H1 (cell line): Measurements from ENCODE around the gene CA5A. TPM values are rescaled to one million over a fixed set of nuclear protein-coding genes. Genes with fewer than 3 reads are reported as not detected.

ENCODE experiments used
- CTCF ChIA-PET: fragments of 300-600 bp; sonication (Branson Sonifier 250); formaldehyde crosslinking; loops from one replicate; lab custom pipeline; 2021; ENCODE audit not compliant: partially characterized antibody; lab: Charles Lee
- POLR2A ChIA-PET: fragments of 300-600 bp; sonication (Branson Sonifier 250); formaldehyde crosslinking; loops from one replicate; lab custom pipeline; 2021; ENCODE audit warnings: inconsistent platforms; ENCODE audit not compliant: partially characterized antibody; lab: Charles Lee
- DNase-seq, 2 experiments: peaks; one replicate each; pipeline versions ENCODE4 v3.0.0 to v3.0.0-alpha.2; 2010 to 2022; ENCODE audit warnings: low spot score in 2 of 2, low read depth in 1 of 2, mixed read lengths in 1 of 2
- FAIRE-seq: peaks from 2 replicates; lab custom pipeline; 2011; peaks lifted over from hg19 to GRCh38; lab: Jason Lieb, UNC
- H2AFZ ChIP-seq: 2 replicates; pipeline ENCODE4 v1.8.1; 2012; ENCODE audit warnings: low read length, inconsistent platforms
- H2AK5ac ChIP-seq: 2 replicates; pipeline ENCODE4 v1.6.1; 2013; ENCODE audit warnings: low read depth, low read length
- H2BK120ac ChIP-seq: replicated peaks from 2 replicates; pipeline ENCODE3; 2013; ENCODE audit warnings: low read depth, low read length, inconsistent platforms
- H2BK12ac ChIP-seq: 2 replicates; pipeline ENCODE4 v1.6.1; 2013; ENCODE audit warnings: low read depth, low read length
- H2BK15ac ChIP-seq: 2 replicates; pipeline ENCODE4 v1.6.1; 2013; ENCODE audit warnings: low read length
- H2BK20ac ChIP-seq: 2 replicates; pipeline ENCODE4 v1.6.1; 2013; ENCODE audit warnings: low read length
- H2BK5ac ChIP-seq: 2 replicates; pipeline ENCODE4 v1.6.1; 2013; ENCODE audit warnings: low read depth, low read length
- H3K14ac ChIP-seq: 2 replicates; pipeline ENCODE4 v1.6.1; 2013; ENCODE audit warnings: inconsistent platforms; ENCODE audit not compliant: insufficient read length
- H3K18ac ChIP-seq: 2 replicates; pipeline ENCODE4 v1.6.1; 2013; ENCODE audit warnings: low read length; ENCODE audit errors: extremely low read depth
- H3K23ac ChIP-seq: 2 replicates; pipeline ENCODE4 v1.6.1; 2013; ENCODE audit warnings: inconsistent platforms; ENCODE audit not compliant: insufficient read length
- H3K23me2 ChIP-seq: 2 replicates; pipeline ENCODE4 v1.6.1; 2013; ENCODE audit warnings: low read depth, low read length
- H3K27ac ChIP-seq: 2 replicates; pipeline ENCODE4 v1.6.1; 2011; ENCODE audit warnings: low read depth, low read length, inconsistent platforms
- H3K27me3 ChIP-seq, 4 experiments: replicated peaks in 1 of 4; 1 replicate in 1 of 4; 2 replicates in 3 of 4; pipeline versions ENCODE4 v1.6.1 to v1.8.1; 2011 to 2013; ENCODE audit warnings: low read length in 3 of 4, mild to moderate bottlenecking in 3 of 4, inconsistent platforms in 2 of 4, mixed read lengths in 2 of 4, moderate library complexity in 1 of 4; ENCODE audit not compliant: control insufficient read depth in 3 of 4, insufficient read depth in 3 of 4; ENCODE audit errors: extremely low read depth in 1 of 4
- H3K36me3 ChIP-seq, 4 experiments: 2 replicates each; pipeline versions ENCODE4 v1.6.1 to v1.8.1; 2011 to 2013; ENCODE audit warnings: mild to moderate bottlenecking in 4 of 4, low read length in 3 of 4, moderate library complexity in 2 of 4, control low read depth in 1 of 4, inconsistent platforms in 1 of 4; ENCODE audit not compliant: insufficient read depth in 4 of 4, control insufficient read depth in 2 of 4
- H3K4ac ChIP-seq: replicated peaks from 2 replicates; pipeline ENCODE3; 2013; ENCODE audit warnings: low read length, low read depth, mixed read lengths, inconsistent platforms; ENCODE audit not compliant: insufficient read length
- H3K4me1 ChIP-seq, 4 experiments: replicated peaks in 1 of 4; 1 replicate in 1 of 4; 2 replicates in 3 of 4; pipeline versions ENCODE4 v1.6.1 to v1.8.1; 2011 to 2013; ENCODE audit warnings: low read length in 3 of 4, inconsistent platforms in 2 of 4, mixed read lengths in 1 of 4; ENCODE audit not compliant: insufficient read depth in 4 of 4, control insufficient read depth in 3 of 4
- H3K4me2 ChIP-seq, 2 experiments: 2 replicates each; pipeline versions ENCODE4 v1.6.1 to v1.8.1; 2011 to 2013; ENCODE audit warnings: low read depth in 2 of 2, low read length in 2 of 2, control low read depth in 1 of 2, inconsistent platforms in 1 of 2, mild to moderate bottlenecking in 1 of 2; ENCODE audit not compliant: insufficient read depth in 1 of 2
- H3K4me3 ChIP-seq, 4 experiments: fragments of 200-600, 300-600 bp in 1 of 4; sonication (generic), shearing (Covaris generic), sonication (Bioruptor Twin) in 1 of 4; 2 replicates each; pipeline versions ENCODE4 v1.5.1 to v1.8.1; 2011 to 2016; ENCODE audit warnings: low read length in 4 of 4, low read depth in 3 of 4, control low read depth in 2 of 4, inconsistent platforms in 2 of 4, mild to moderate bottlenecking in 2 of 4, mixed read lengths in 1 of 4, moderate library complexity in 1 of 4; ENCODE audit not compliant: insufficient read depth in 2 of 4; ENCODE audit errors: extremely low read depth in 1 of 4
- H3K56ac ChIP-seq: replicated peaks from 2 replicates; pipeline ENCODE3; 2013; ENCODE audit warnings: low read depth, mild to moderate bottlenecking, mixed read lengths, low read length, inconsistent platforms; ENCODE audit not compliant: insufficient read length
- H3K79me1 ChIP-seq: 2 replicates; pipeline ENCODE4 v1.6.1; 2013; ENCODE audit warnings: low read depth, low read length, control low read depth
- H3K79me2 ChIP-seq, 2 experiments: 2 replicates each; pipeline versions ENCODE4 v1.6.1 to v1.8.1; 2012 to 2013; ENCODE audit warnings: low read length in 2 of 2, mild to moderate bottlenecking in 2 of 2, inconsistent platforms in 1 of 2; ENCODE audit not compliant: insufficient read depth in 2 of 2, control insufficient read depth in 1 of 2
- H3K9ac ChIP-seq, 4 experiments: replicated peaks in 1 of 4; 1 replicate in 1 of 4; 2 replicates in 3 of 4; pipeline versions ENCODE4 v1.6.1 to v1.8.1; 2011 to 2013; ENCODE audit warnings: low read depth in 3 of 4, low read length in 3 of 4, control low read depth in 2 of 4, mild to moderate bottlenecking in 2 of 4, moderate library complexity in 2 of 4, inconsistent platforms in 1 of 4; ENCODE audit errors: extremely low read depth in 1 of 4
- H3K9me3 ChIP-seq, 2 experiments: 2 replicates each; pipeline versions ENCODE4 v1.6.1 to v1.8.1; 2012 to 2013; ENCODE audit warnings: mild to moderate bottlenecking in 2 of 2, moderate library complexity in 2 of 2, control low read depth in 1 of 2, inconsistent platforms in 1 of 2, low read depth in 1 of 2, low read length in 1 of 2, mixed read lengths in 1 of 2; ENCODE audit not compliant: insufficient read depth in 2 of 2
- H4K20me1 ChIP-seq, 2 experiments: replicated peaks in 1 of 2; 2 replicates each; pipeline versions ENCODE3 to v1.8.1; 2011 to 2013; ENCODE audit warnings: inconsistent platforms in 2 of 2, low read length in 2 of 2, mild to moderate bottlenecking in 1 of 2; ENCODE audit not compliant: insufficient read depth in 2 of 2, control insufficient read depth in 1 of 2
- H4K5ac ChIP-seq: 2 replicates; pipeline ENCODE4 v1.6.1; 2013; ENCODE audit warnings: low read length, low read depth, mixed read lengths, inconsistent platforms; ENCODE audit not compliant: insufficient read length
- H4K8ac ChIP-seq: 2 replicates; pipeline ENCODE4 v1.8.0; 2013; ENCODE audit warnings: mild to moderate bottlenecking, moderate library complexity, low read length, inconsistent platforms; ENCODE audit not compliant: insufficient read depth; ENCODE audit errors: extremely low read depth
- H4K91ac ChIP-seq: replicated peaks from 2 replicates; pipeline ENCODE3; 2013; ENCODE audit warnings: low read length, mixed read lengths, inconsistent platforms; ENCODE audit not compliant: insufficient read length
- CHD1 ChIP-seq: IDR thresholded peaks from 2 replicates; pipeline ENCODE4 v1.6.1; 2012; ENCODE audit warnings: low read depth, low read length, improper control_type of control experiment
- EP300 ChIP-seq, 2 experiments: IDR thresholded peaks; 1 replicate in 1 of 2; 2 replicates in 1 of 2; pipeline ENCODE4 v1.6.1; 2011 to 2012; ENCODE audit warnings: low read depth in 2 of 2, low read length in 2 of 2, mild to moderate bottlenecking in 2 of 2, borderline replicate concordance in 1 of 2, inconsistent platforms in 1 of 2, moderate library complexity in 1 of 2
- FOSL1 ChIP-seq: IDR thresholded peaks from 2 replicates; pipeline ENCODE4 v1.6.1; 2011; ENCODE audit warnings: mild to moderate bottlenecking, low read depth, low read length, moderate library complexity; ENCODE audit not compliant: insufficient read depth
- KDM4A ChIP-seq: IDR thresholded peaks from one replicate; pipeline ENCODE4 v1.7.1; 2012; ENCODE audit warnings: low read depth, mild to moderate bottlenecking, moderate library complexity, low read length, inconsistent platforms; ENCODE audit not compliant: severe bottlenecking
- KDM5A ChIP-seq: fragments of 200-600 bp; IDR thresholded peaks from 2 replicates; pipeline ENCODE4 v1.7.1; 2012; ENCODE audit warnings: mild to moderate bottlenecking, low read length, inconsistent platforms, mixed read lengths
- POLR2AphosphoS5 ChIP-seq: IDR thresholded peaks from 2 replicates; pipeline ENCODE4 v1.6.1; 2011; ENCODE audit warnings: low read depth, low read length
- WGBS, 2 experiments: shearing (Covaris generic) in 1 of 2; methylation state at CpG; one replicate each; pipeline versions ENCODE4 v1.1.6 to v1.1.7; 2013 to 2015; ENCODE audit warnings: low lambda C conversion rate in 2 of 2, mixed read lengths in 2 of 2, inconsistent platforms in 1 of 2, low coverage in 1 of 2, missing lambda C conversion rate in 1 of 2; ENCODE audit not compliant: insufficient replicate concordance in 2 of 2, insufficient coverage in 1 of 2, insufficient read length in 1 of 2; ENCODE audit errors: extremely low coverage in 1 of 2, missing lambda C conversion rate in 1 of 2; 5-methylcytosine and 5-hydroxymethylcytosine counted together
- polyA plus RNA-seq, 7 experiments: library from polyadenylated mRNA; depleted of rRNA in 3 of 7; stranded (reverse) in 5 of 7; unstranded in 2 of 7; fragments of >200 nt in 5 of 7; fragments of 200-250 nt in 2 of 7; gene quantifications; 1 replicate in 5 of 7; 2 replicates in 1 of 7; 4 replicates in 1 of 7; pipeline versions ENCODE4 v1.2.1 to v1.2.3, GENCODE V29; 2011 to 2013; ENCODE audit warnings: missing spikeins in 2 of 7, mixed read lengths in 2 of 7
- total RNA-seq: library from RNA; stranded (reverse); fragmentation: NEBNext Ultra II Directional; extraction: Animal tissue kit (Norgen Biotek cat#: 25700); gene quantifications from 2 replicates; pipeline ENCODE4 v1.2.1, GENCODE V29; 2021

CA5A gene
- total and polyA plus RNA-seq, 2 of the 8 experiments (the other 6 are each of a cell fraction or from before 2014, with no cell fraction given): not detected

DNA sequence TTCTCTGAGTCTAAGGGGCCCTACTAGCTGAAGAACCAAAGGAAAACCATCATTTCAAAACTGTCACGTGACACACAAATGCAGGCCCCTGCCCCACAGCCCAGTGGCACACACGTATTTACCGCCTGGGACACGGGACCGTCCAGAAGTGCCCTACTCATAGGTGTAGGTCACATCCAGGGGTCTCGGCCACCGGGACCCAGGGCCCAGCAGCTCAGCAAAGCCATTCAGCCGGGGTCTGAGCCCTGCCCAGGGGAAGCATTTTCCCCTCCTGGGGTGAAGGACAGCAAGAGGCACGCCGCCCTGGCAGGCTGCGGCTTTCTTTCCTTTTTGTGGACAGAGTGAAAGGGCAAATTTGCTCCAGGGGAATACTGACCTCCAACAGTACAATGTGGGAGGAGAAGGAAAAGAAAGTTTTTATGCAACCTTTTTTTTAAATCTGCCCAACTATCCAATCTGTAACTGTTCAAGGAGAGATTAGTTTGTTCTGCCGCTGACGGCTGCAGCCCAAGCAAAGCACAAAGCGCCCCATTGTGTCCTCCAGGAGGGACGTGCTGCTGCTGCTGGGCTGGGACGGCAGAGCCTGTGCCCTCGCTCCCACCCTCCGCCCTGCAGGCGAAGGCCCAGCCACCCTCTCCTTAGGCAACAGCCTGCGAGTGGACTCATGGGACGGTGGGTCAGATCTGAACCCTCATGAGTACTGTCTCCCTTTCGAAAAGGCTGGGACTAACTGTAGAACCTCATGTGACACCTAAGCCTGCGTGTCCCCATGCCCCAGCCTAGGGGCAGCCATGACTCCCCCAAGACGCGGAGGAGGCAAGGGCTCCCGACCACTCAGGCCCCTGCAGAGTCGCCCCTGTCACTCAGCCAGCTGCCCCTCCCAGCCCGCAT, 88.3 kb downstream of the CA5A start:
- no peak overlapping the region for H4K5ac ChIP-seq
- POLR2A ChIA-PET: interaction anchor here (0.8 to 27.1 kb wide), 6 partner anchors 9 to 26 kb away, joined by 3 to 507 read pairs (median 10); partner anchors contain the start of gene SLC7A5
- peak overlapping the region; percentile 51; the same call in 1 of the 2 replicates for H4K8ac ChIP-seq
- H2AK5ac ChIP-seq: no peak overlapping the region
- H3K23me2 ChIP-seq: no peaks in the 10 kb centered on the region
- peaks cover 13 to 30% (median 16%) of the 10 kb centered on the region in 4 experiments; a peak in 7 of 8 replicates for H3K36me3 ChIP-seq
- no peak overlapping the region for H3K23ac ChIP-seq
- H3K79me1 ChIP-seq: peaks cover 6% of the 10 kb centered on the region
- peaks cover 17 to 22% of the 10 kb centered on the region in 2 experiments for H4K20me1 ChIP-seq
- peaks cover 9 to 33% (median 20%) of the 10 kb centered on the region in 4 experiments for H3K4me1 ChIP-seq
- H3K79me2 ChIP-seq: peaks cover 0 to 76% of the 10 kb centered on the region in 2 experiments; a peak in 3 of 4 replicates
- peak overlapping the region; percentile 61; the same call in 1 of the 2 replicates for H2BK5ac ChIP-seq
- FAIRE-seq: no peak
- no peak overlapping the region for H3K4ac ChIP-seq
- 94% methylated on average over 27 of the region's 28 CpGs; no CpG with 5 or more reads in 1 of the 2 experiments for WGBS, 2 experiments
- H2BK20ac ChIP-seq: no peak overlapping the region
- peak overlapping the region; percentile 8; the same call in 1 of the 2 replicates for H3K27ac ChIP-seq
- DNase-seq: no peak
- no peak overlapping the region for H3K9ac ChIP-seq
- no peak overlapping the region for H2AFZ ChIP-seq
- H2BK12ac ChIP-seq: no peak overlapping the region; the same call in 1 of the 2 replicates
- H3K27me3 ChIP-seq: no peaks in the 10 kb centered on the region
- H3K14ac ChIP-seq: no peak overlapping the region
- no peak overlapping the region for H3K56ac ChIP-seq
- H3K4me3 ChIP-seq: no peak overlapping the region
- H3K9me3 ChIP-seq: no peaks in the 10 kb centered on the region
- H4K91ac ChIP-seq: no peak overlapping the region
- H3K18ac ChIP-seq: peak overlapping the region; percentile 24; the same call in 1 of the 2 replicates
- no peak overlapping the region for H3K4me2 ChIP-seq
- H2BK15ac ChIP-seq: no peak overlapping the region
- no peak overlapping the region for H2BK120ac ChIP-seq
- CTCF ChIA-PET: interaction anchor here (0.7 to 9.1 kb wide), 19 partner anchors 9 to 84 kb away, joined by 3 to 181 read pairs (median 10); partner anchors contain the start of gene SLC7A5
- TF ChIP-seq CHD1 (no peak), FOSL1 (no peak), POLR2AphosphoS5 (0 out of 2 replicates have a peak, but pooled peaks have one; percentile 10), KDM5A (no peak), KDM4A (no peak), EP300 (IDR thresholded peaks at IDR 0.05; ENCODE audit: borderline replicate concordance in 1 of 2, low read depth in 2 of 2, low read length in 2 of 2) (no peak)
